NCI-H2227 (cell line): Measurements from ENCODE around the gene ASIC1.

Experiments
- DNase-seq: peaks from one replicate; lab custom pipeline; 2025; ENCODE audit not compliant: unreplicated experiment; lab: John Stamatoyannopoulos, UW

Gene ASIC1

GRCh38 chr12:50104417-50105366, 47.3 kb downstream of the ASIC1 start:
- no peak for DNase-seq

GRCh38 chr12:50105913-50106450, 48.6 kb downstream of the ASIC1 start:
- DNase-seq = no peak

DNA sequence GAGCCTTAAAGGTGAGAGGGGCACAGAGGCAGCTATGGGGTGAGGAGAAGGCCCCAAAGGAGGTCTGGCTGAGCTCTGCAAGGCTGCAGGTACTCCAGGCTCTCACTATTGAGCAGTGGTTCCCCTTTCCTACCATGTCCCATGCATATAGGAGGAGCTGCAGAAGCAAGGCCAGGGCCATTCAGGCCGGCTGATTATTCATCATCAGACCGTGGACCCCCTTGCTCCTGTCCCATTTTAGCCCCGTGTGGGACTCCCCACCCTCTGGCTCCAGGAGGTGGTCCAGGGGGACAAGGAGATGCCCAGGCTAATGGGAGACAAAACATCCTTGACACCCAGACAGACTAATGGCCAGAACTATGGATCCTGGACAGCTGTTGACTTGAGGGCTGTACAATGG, 49.5 kb downstream of the ASIC1 start:
- DNase-seq = no peak

DNA sequence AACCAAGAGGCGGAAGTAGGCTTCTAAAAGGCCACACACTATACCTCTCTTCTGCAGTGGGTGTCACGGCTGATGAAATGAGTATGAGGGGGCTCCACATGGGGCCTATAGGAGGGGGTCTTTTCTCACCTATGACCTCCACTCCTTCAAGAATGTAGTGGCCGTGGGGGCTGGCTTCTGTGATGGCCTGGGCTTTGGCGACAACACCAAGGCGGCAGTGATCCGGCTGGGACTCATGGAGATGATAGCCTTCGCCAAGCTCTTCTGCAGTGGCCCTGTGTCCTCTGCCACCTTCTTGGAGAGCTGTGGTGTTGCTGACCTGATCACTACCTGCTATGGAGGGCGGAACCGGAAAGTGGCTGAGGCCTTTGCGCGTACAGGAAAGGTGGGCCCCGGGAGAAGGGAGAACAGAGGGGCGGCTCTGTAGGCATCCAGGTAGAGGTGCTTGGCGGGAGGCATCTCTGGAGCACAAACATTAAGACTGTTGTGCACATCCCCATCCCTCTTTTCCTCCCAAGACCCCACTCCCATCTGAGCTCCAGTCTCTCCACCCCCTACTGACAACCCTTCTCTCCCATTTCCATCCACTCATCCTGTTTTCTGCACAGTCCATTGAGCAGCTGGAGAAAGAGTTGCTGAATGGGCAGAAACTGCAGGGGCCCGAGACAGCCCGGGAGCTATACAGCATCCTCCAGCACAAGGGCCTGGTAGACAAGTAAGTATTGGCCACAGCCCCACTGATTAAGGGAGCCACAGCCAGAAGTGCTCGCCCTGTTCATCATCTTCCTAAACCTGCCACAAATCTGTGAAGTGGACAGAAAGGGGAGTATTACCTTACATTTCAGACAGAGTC, 50.2 kb downstream of the ASIC1 start:
- DNase-seq = no peak

DNA sequence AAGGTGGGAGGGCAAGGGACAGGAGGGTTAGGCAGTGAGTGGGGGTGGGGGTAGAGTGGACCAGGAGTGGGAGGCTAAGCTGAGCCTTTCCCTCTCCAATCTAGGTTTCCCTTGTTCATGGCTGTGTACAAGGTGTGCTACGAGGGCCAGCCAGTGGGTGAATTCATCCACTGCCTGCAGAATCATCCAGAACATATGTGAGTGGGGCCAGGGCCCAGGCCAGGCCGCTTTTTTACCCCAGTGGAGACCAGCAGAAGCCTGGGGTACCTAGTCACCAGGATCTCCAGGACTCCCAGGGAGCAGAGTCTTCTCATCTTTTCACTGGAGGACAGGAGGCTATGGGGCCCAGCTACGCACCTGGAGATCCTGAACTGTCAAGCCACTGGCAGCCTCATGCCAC, 51.9 kb downstream of the ASIC1 start:
- no peak for DNase-seq

DNA sequence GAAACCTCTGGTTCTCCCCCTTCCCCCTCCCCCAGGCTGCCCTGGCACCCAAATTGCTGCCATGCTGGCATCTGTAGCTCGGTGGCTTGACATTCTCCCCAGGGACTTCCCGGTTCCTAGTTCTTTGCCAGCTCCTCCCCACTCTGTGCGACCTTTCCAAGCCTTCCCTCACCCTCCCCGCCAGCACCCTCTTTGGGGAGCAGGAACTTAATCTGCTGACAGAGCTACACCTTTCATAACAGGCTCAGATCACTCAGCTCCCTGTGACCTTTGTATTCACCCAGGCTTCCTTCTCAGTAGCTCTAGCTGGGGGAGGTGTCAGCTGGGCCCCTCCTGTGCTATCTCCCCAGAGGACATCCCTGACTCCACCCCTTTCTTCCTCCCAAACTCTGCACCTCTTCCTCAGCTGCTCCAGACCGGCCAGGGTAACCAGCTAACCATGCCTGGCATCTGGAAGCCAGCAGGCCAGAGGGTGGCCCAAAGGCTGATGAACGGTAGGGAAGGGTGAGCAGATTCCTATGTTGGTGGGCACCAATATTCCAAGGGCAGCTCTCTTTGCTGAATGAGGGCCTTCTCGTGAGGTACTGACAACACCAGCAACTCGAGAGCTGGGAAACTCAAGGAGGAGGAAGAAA, 52.8 kb downstream of the ASIC1 start:
- no peak for DNase-seq

DNA sequence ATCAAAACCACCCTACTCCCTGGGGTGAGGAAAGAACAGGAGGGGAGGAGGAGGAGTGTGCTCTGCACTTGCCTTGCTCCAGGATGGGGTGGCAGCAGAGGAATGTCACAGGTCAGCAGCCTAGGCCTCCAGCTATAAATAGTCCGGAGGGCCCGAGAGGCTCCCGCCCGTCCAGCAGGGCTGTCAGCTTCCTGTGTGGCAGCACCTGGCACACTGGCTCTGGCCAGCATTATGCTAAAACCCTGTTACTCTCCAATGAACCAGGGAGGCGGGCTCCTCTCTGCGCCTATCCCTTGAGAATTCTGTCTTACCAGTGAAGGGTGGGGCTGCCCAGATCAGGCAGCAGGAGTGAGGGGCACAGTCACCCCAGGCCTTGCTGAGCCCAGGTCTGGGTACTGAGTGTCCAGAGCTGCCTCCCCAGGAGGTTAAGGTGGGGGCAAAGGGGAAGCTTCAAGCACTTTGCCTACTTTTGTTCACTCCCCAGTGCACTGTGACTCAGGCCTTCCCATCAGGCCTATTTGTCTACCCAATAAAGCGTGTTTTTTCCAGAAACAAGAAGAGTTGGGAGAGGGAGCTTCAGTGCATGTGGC, 53.5 kb downstream of the ASIC1 start:
- DNase-seq = peak; percentile 20

DNA sequence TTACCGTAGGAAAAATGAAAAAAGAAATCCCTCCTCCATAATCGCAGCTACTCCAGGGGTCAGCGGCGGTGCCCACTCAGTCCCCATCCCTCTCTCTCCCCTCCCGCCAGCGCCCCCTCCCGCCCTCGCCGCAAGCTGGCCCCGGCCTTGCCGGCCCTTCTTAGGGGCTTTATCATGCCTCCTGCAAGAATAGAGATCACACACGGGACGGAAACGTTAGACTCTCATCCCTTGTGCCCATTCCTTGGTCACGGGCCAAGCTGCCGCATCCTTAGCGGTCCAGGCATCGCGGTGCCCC, 53.9 kb downstream of the ASIC1 start:
- no peak for DNase-seq

DNA sequence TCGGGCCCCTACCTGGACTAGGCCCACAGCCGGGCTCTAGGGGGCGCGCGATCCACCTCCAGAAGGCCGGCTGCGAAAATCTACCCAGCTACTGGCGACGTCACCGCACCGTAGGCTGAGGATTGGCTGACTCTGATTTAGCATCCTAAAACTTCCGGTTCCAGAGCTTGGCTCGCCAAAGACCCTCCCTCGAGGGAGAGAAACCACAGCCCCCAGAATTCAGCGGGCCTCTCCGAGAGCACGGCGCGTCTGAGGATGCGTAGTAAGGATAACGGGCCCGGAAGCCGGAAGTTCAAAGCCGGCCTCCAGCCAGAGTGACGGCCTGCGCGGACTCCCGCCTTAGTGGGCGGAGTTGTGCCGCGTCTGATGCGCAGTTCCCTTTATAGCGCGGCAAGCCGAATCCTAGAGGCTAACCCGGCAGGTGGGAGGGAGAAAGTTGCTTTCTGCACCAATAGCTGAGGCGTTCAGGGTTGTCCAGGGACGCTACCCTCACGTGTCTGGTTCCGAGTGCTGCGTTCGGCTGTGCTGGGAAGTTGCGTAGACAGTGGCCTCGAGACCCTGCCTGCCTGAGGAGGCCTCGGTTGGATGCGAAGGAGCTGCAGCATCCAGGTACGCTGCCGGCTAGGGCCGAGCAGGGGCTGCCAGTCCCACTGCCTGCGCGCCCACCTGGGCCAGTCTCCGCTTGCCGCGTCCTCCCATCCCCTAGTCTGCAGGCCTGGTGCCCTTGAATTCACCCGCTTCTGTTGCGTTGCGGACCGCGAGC, 54.5 kb downstream of the ASIC1 start, which contains the start of gene COX14:
TSS of gene COX14 (plus strand) at position 544 of the 763 bp plus-strand sequence. CDS start 7,808 bp downstream, outside the sequence.
- peak; percentile 98 for DNase-seq

GRCh38 chr12:50112456-50113218, 55.2 kb downstream of the ASIC1 start:
- peak; percentile 55 for DNase-seq

DNA sequence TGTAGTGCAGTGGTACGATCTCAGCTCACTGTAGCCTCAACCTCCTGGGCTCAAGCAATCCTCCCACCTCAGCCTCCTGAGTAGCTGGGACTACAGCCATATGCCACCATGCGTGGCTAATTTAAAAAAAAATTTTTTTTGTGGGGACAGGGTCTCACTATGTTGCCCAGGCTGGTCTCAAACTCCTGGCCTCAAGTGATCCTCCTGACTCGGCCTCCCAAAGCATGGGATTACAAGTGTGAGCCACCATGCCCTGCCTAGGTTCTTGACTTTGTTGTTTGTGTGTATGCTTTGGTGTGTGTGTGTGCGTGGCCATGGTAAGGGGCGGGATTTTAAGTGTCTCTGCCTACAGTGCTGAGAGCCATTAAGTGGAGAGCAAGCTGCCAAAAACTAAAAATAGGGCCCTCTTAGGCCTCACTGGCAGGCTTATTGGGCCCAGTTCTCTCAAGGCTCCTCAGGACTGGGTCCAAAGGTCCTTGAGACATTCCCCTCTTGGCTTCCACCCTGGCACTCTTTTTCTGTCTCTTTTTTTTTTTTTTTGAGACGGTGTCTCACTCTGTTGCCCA, 59.7 kb downstream of the ASIC1 start:
- DNase-seq = no peak

- DNase-seq = no peak
Measured at GRCh38 chr12:50119387-50119786, 62.0 kb downstream of the ASIC1 start.

- no peak for DNase-seq
Measured at GRCh38 chr12:50120521-50120920, 63.1 kb downstream of the ASIC1 start.

GRCh38 chr12:50120953-50121352, 63.6 kb downstream of the ASIC1 start:
- DNase-seq = no peak

DNA sequence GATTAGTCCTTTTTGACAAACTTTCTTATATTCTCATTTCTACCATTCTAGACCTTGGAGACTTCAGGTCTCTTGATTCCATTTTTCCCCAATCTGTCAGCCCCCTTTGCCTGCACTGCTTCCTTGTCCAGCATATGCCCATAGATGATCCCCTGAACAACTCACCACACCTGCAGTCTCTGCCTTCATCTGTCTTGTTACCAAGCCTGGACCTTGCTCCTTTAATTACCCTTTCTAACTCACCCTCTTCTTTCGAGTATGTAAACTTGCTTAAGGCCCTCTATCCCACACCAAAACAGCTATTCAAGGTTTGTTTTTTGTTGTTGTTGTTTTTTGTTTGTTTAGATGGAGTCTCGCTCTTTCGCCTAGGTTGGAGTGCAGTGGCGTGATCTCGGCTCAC, 64.2 kb downstream of the ASIC1 start:
- DNase-seq = no peak

DNA sequence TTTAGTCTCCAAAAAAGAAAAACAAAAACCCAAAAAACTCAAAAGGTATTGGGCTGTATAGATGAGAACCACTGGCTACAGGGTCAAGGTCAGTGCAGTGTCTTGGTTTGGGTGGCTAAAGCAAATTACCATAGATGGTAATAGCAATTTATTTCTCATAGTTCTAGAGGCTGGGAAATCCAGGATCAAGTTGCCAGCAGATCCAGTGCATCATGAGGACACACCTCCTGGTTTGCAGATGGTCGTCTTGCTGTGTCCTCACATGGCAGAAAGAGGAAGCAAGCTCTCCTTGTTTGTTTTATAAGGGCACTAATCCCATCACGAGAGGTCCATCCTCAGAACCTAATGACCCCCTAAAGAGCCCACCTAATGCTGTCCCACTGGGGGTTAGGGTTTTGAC, 65.8 kb downstream of the ASIC1 start:
- DNase-seq = no peak

- no peak for DNase-seq
Measured at GRCh38 chr12:50127546-50127945, 70.2 kb downstream of the ASIC1 start.

GRCh38 chr12:50129290-50129689, 71.9 kb downstream of the ASIC1 start:
- DNase-seq = no peak

DNA sequence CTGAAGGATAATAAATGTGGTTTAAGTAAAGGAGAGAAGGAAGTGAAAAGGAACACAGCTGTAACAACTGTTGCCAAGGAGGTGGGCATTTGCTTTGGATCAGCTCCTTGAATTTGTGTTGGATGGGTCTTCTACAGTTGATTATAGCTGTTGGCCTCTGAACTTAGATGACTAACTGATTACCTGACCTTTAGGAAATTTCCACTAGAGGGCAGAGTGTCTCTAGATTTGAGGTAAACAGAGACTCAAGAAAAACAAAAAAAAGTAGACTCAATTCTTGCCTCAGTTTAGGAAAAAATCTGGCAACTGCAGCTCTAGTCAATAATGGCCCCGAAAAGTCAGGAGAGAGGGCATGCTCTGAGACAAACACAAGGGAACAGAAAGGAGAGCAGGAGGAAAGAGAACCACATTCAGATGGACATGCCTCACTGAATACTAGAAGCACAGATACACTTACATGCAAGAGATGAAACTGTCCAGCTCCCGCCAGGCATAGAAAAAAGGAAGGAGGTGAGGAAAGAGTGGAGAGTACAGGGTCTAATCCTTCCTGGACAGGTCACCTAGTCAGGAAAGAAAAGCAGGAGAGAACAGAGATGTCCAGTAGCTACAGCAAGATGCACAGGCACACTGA, 75.2 kb downstream of the ASIC1 start:
- peak; percentile 38 for DNase-seq
